ENCODE data around the gene SPRR2B. TPM values are rescaled to one million over a fixed set of nuclear protein-coding genes. Genes with fewer than 3 reads are reported as not detected.
"Not testable (repeated sequence)": the region's sequence is repeated elsewhere in the genome, so short reads cannot be mapped to it uniquely, and the experiment has no call there.

Gene SPRR2B
- not detected in 2 replicates for total RNA-seq

DNA sequence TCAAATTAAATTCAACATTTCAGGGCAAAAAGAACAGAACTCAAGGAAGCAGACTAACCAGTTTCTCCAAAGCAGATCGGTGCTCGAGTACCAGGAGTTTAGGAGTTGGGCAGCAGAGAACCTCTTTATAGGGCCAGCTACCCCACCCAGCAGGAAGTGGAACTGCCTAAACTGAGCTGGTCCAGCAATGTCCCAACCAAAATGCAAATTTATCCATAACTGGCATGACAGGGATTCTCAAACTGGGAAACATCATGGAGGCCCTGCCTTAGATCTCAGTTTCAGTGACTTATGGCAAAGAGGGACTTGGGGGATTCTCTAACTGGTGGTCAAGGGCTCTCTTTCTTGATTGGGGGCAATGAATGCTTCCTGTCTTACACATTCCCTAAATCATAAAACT is at the start of gene SPRR2B:
SPRR2B (minus strand) TSS at position 101 of the 400 bp plus-strand sequence. CDS start 772 bp downstream, outside the sequence.
- no peak for DNase-seq (ENCODE audit: low read depth)

GRCh38 chr1:153120945-153121344 is 49.5 kb upstream of the SPRR2B start:
- no peak for DNase-seq (ENCODE audit: low read depth)

- DNase-seq (ENCODE audit: low read depth), result no peak
These were observed 48.1 kb upstream of the SPRR2B start for GRCh38 chr1:153119491-153119971.

DNA sequence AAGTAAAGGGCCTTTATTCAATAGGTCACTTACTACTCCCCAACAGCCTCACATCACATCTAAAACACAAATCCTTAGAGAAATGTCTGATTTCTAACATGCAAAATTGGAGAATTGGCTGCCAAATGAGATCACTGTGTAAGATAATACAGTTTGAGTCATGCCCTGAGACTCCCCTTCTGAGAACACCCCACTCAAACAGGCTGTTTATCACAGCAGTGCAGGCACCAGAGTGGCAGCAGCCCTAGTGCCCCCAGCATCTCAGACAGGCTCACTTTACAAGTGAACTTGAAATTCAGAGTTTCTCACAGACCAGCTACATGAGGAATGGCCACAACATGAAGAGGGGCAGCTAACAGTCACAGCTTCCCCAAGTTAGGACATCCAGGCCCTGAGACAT is 43.9 kb upstream of the SPRR2B start:
- not testable (repeated sequence) for DNase-seq (ENCODE audit: low read depth)

- DNase-seq (ENCODE audit: low read depth), result no peak
These were observed 42.0 kb upstream of the SPRR2B start, which contains the start of gene SPRR2F for GRCh38 chr1:153113416-153113815. SPRR2F (minus strand) TSS chr1:153113516; CDS start chr1:153112733, 783 bp downstream.

GRCh38 chr1:153112454-153112853 is 41.0 kb upstream of the SPRR2B start:
- not testable (repeated sequence) for DNase-seq (ENCODE audit: low read depth)

- peak; percentile 66 for DNase-seq (ENCODE audit: low read depth)
These were observed 28.8 kb upstream of the SPRR2B start for GRCh38 chr1:153100245-153100644.

DNA sequence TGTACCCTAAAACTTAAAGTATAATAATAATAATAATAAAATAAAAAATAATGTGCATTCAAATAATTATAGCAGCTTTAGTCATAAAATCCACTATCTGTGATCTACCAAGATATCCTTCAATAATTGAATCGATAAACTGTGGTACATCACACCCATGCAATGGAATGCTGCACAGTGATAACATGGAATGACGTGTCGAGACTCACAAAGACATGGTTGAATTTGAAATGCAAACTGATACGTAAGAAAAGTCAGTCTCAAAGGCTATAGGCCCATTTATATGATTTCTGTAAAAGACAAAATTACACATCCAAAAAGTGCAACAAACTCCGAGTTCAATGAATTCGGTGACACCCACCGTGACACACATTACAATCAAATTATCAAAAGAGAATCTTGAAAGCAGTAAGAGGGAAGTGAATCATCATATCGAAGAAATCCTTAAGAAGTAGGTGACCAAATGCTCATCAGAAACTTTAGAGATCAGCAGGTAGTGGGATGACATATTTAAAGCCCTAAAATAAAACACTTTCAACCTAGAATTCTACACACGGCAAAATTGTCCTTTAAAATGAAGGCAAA is 28.1 kb upstream of the SPRR2B start:
- no peak for DNase-seq (ENCODE audit: low read depth)

GRCh38 chr1:153095764-153096163 is 24.4 kb upstream of the SPRR2B start:
- DNase-seq (ENCODE audit: low read depth), result no peak

DNA sequence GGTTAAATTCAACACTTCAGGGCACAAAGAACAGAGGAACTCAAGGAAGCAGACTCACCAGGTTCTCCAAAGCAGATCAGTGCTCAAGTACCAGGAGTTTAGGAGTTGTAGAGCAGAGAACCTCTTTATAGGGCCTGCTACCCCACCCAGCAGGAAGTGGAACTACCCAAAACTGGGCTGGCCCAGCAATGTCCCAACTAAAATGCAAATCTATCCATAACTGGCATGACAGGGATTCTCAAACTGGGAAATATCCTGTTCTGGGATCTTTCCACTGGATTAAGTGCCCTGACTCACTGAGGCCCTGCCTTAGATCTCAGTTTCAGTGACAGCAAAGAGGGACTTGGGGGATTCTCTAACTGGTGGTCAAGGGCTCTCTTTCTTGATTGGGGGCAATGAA is 23.0 kb upstream of the SPRR2B start, which contains the start of gene SPRR2E:
SPRR2E (minus strand) TSS at position 101 of the 400 bp plus-strand sequence. CDS start 775 bp downstream, outside the sequence.
- no peak for DNase-seq (ENCODE audit: low read depth)

DNA sequence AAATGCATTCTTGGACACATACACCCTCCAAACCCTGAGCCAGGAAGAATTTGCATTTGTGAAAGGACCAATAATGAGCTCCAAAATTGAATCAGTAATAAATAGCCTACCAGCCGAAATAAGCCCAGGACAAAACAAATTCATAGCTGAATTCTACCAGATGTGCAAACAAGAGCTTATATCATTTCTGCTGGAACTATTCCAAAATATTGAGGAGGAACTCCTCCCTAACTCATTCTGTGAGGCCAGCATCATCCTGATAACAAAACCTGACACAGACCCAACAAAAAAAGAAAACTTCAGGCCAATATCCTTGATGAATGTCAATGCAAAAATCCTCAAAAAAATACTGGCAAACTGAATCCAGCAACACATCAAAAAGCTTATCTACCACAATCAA is 16.2 kb upstream of the SPRR2B start:
- no peak for DNase-seq (ENCODE audit: low read depth)

DNA sequence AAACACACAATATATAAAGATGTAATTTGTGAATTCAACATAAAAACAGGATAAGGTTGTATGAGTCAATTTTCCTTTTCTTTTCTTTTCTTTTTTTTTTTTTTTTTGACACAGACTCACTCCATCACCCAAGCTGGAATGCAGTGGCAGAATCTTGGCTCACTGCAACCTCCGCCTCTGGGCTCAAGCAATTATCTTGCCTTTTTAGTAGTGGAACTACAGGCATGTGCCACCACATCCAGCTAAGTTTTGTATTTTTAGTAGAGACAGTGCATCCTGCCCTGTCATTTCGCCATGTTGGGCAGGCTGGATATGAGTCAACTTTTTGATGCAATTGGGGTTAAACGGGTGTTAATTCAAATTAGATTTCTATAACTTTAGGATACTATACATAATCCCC is 10.3 kb upstream of the SPRR2B start:
- DNase-seq (ENCODE audit: low read depth), result no peak

DNA sequence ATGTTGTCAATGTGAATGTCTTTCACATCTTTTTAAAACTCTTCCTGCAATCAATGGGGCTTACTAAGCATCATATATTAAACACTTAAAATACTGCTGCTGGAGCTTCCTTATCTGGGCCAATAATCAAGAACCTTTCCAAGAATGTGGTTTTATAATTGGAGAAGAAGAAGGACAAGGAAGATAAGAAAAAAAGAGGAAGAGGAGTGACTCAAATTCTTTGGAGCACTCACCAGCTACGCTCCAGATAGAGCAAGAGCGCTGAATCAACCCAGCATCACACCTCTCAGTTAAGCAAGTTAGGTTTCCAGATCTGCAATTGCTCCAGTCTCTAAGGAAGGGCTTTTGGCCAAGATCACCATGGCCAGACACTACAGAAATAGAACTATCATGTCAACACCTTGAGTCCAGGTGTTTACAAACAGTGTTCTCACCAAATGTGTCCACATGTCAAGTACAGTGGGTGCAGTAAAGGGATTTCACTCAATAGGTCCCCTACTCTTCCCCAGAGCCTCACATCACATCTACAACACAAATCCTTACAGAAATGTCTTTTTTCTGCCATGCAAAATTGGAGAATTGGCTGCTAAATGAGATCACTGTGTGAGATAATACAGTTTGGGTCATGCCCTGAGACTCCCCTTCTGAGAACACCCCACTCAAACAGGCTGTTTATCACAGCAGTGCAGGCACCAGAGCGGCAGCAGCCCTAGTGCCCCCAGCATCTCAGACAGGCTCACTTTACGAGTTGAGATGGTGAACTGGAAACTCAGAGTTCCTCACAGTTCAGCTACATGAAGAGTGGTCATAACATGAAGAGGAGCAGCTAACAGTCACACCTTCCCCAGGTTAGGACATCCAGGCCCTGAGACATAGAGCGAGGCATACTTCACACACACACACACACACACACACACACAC is 1.7 kb upstream of the SPRR2B start:
- DNase-seq (ENCODE audit: low read depth), result no peak

DNA sequence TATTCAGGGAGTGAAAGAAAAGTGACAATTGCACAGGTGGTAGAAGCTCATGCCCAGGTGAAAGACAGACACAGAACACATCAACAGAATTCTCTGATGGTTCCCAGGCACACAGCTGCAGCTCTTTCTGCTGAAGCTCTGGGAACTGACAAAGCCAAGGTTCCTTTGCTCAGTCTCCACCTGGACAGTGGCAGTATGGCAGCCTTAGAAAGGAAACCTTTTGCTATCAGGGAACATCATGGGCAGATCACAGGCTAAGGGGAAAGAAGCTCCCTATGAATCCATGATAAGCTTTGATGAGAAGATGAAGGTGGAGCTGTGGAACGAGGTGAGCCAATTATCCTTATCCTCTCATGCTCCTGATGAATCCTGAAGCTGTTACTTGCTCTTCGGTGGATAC is 1.2 kb downstream of the SPRR2B start:
- DNase-seq (ENCODE audit: low read depth), result no peak

GRCh38 chr1:153058826-153059784 is 12.3 kb downstream of the SPRR2B start:
- peak; percentile 37 for DNase-seq (ENCODE audit: low read depth)

DNA sequence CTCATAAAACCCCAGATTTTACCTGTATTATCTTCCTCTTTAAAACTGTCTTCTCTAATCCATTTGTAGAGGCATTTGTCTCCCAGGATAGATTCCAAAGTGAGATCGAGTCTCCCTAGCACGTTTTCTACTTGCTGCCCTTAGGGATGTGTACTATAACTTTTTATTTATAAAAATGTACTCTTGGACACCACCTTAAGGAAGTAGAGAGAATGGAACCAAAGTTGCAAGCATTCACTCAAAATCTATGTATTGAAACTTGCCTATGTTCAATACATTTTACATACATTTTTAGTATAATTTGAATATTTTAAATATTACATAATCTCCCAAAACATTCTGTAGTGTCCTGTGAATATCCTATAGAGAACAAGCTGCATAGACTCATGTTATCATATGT is 13.3 kb downstream of the SPRR2B start:
- DNase-seq (ENCODE audit: low read depth), result no peak

GRCh38 chr1:153057375-153057774 is 14.0 kb downstream of the SPRR2B start, which contains the start of gene SPRR2A:
SPRR2A (minus strand) TSS chr1:153057512; CDS start chr1:153056735, 777 bp downstream.
- DNase-seq (ENCODE audit: low read depth), result no peak

DNA sequence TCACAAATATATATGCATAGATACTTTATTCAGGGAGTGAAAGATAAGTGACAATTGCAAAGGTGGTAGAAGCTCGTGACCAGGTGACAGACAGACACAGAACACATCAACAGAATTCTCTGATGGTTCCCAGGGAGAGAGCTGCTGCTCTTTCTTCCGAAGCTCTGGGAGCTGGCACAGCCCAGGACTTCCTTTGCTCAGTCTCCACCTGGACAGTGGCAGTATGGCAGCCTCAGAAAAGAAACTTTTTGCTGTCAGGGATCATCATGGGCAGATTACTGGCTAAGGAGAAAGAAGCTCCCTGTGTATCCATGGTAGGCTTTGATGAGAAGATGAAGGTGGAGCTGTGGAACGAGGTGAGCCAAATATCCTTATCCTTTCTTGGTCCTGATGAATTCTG is 15.3 kb downstream of the SPRR2B start:
- DNase-seq (ENCODE audit: low read depth), result not testable (repeated sequence)

- no peak for DNase-seq (ENCODE audit: low read depth)
These were observed 22.2 kb downstream of the SPRR2B start for GRCh38 chr1:153049211-153049610.

- DNase-seq (ENCODE audit: low read depth), result no peak
These were observed 30.3 kb downstream of the SPRR2B start, which contains the start of gene SPRR2D for GRCh38 chr1:153040950-153041631. SPRR2D (minus strand) TSS chr1:153041120; CDS start chr1:153040346, 774 bp downstream.

- no peak for DNase-seq (ENCODE audit: low read depth)
These were observed 36.2 kb downstream of the SPRR2B start for GRCh38 chr1:153035211-153035610.

All from renal cortical epithelial cell (primary cell).